Thyroid gland (tissue), 4 donors: ENCODE data around the gene YIPF6. TPM values are rescaled to one million over a fixed set of nuclear protein-coding genes. Genes with fewer than 3 reads are reported as not detected.

Experiments used
- DNase-seq, 2 donors: peaks; one replicate each; pipeline ENCODE4 v3.0.0-alpha.2; 2019
- H3K27ac ChIP-seq, 3 donors: fragments of 200-600 bp; sonication (generic); 1 replicate in 2 of 3; 2 replicates in 1 of 3; pipeline ENCODE4 v1.5.1; 2016 to 2019; ENCODE audit warnings: mild to moderate bottlenecking in 1 of 3, moderate library complexity in 1 of 3
- H3K27me3 ChIP-seq: fragments of 200-600 bp; sonication (generic); one replicate; pipeline ENCODE4 v1.5.1; 2019
- H3K36me3 ChIP-seq, 2 donors: fragments of 200-600 bp; sonication (generic); one replicate each; pipeline ENCODE4 v1.5.1; 2016 to 2019
- H3K4me1 ChIP-seq, 2 donors: fragments of 200-600 bp; sonication (generic); one replicate each; pipeline ENCODE4 v1.5.1; 2017 to 2019
- H3K4me3 ChIP-seq, 3 donors: fragments of 200-600 bp; sonication (generic); replicated peaks in 1 of 3; 1 replicate in 2 of 3; 2 replicates in 1 of 3; pipeline ENCODE4 v1.5.1; 2016; ENCODE audit warnings: mild to moderate bottlenecking in 1 of 3
- H3K9me3 ChIP-seq: fragments of 200-600 bp; sonication (generic); one replicate; pipeline ENCODE4 v1.5.1; 2017
- CTCF ChIP-seq, 6 experiments: fragments of 200-600 bp in 3 of 6; fragments of 450-650 bp in 3 of 6; sonication (generic) in 3 of 6; IDR thresholded peaks; one replicate each; pipeline ENCODE4 v1.5.1; 2016 to 2019; ENCODE audit warnings: antibody characterized with exemption in 6 of 6, mild to moderate bottlenecking in 2 of 6, inconsistent platforms in 1 of 6, moderate library complexity in 1 of 6
- POLR2A ChIP-seq, 2 donors: fragments of 450-650 bp; IDR thresholded peaks; one replicate each; pipeline ENCODE4 v1.6.1; 2017; ENCODE audit warnings: antibody characterized with exemption in 2 of 2, mild to moderate bottlenecking in 2 of 2, moderate library complexity in 1 of 2
- WGBS, 2 donors: methylation state at CpG; one replicate each; pipeline ENCODE4 v1.1.5; 2017; 5-methylcytosine and 5-hydroxymethylcytosine counted together
- intact Hi-C: fragments of 100-400 bp; cut with DNase I; formaldehyde crosslinking; loops from one replicate; pipeline ENCODE4 v1.15.1; 2023
- total RNA-seq, 4 donors: library from RNA; depleted of rRNA; stranded (reverse); fragments of >200 nt; gene quantifications; one replicate each; pipeline ENCODE4 v1.2.3, GENCODE V29; 2016

The YIPF6 gene
- total RNA-seq, 4 donors from 2014 or later, result 35.2 to 65.4 (median 41.6) TPM

- DNase-seq, result no peak
- Histone ChIP-seq H3K4me3 (no peak overlapping the region), H3K27me3 (no peaks in the 10 kb centered on the region), H3K9me3 (no peaks in the 10 kb centered on the region), H3K27ac (no peak overlapping the region), H3K36me3 (peaks cover 0 to 3% of the 10 kb centered on the region in 2 donors), H3K4me1 (no peaks in the 10 kb centered on the region)
- intact Hi-C loops, result no loop called here
- WGBS, 2 donors, result 81 to 84% methylated on average over 2 of the region's 2 CpGs
- TF ChIP-seq CTCF (IDR thresholded peaks at IDR 0.05) (no peak), POLR2A (IDR thresholded peaks at IDR 0.05) (no peak)
Measured at GRCh38 chrX:68533656-68534055, 34.8 kb downstream of the YIPF6 start.

GRCh38 chrX:68534691-68535090 lies 35.8 kb downstream of the YIPF6 start:
- WGBS, 2 donors, result 91 to 93% methylated on average over 4 of the region's 4 CpGs
- Histone ChIP-seq H3K4me3 (no peak overlapping the region), H3K9me3 (no peaks in the 10 kb centered on the region), H3K27me3 (no peaks in the 10 kb centered on the region), H3K36me3 (peaks cover 0 to 3% of the 10 kb centered on the region in 2 donors), H3K4me1 (no peaks in the 10 kb centered on the region), H3K27ac (no peak overlapping the region)
- DNase-seq, result no peak
- no peak for TF ChIP-seq POLR2A (IDR thresholded peaks at IDR 0.05)
- TF ChIP-seq CTCF (IDR thresholded peaks at IDR 0.05), result no peak
- intact Hi-C loops, result no loop called here

GRCh38 chrX:68536429-68536828 lies 37.6 kb downstream of the YIPF6 start:
- intact Hi-C loops, result no loop called here
- Histone ChIP-seq H3K27me3 (no peaks in the 10 kb centered on the region), H3K9me3 (no peaks in the 10 kb centered on the region), H3K36me3 (no peaks in the 10 kb centered on the region), H3K4me1 (no peaks in the 10 kb centered on the region), H3K27ac (no peak overlapping the region), H3K4me3 (no peak overlapping the region)
- no peak for TF ChIP-seq POLR2A (IDR thresholded peaks at IDR 0.05)
- no peak for TF ChIP-seq CTCF (IDR thresholded peaks at IDR 0.05)
- 89% methylated on average over 1 of the region's 1 CpG for WGBS, 2 donors
- no peak for DNase-seq

- TF ChIP-seq CTCF (IDR thresholded peaks at IDR 0.05) (no peak), POLR2A (IDR thresholded peaks at IDR 0.05) (no peak)
- WGBS, 2 donors, result 41 to 63% methylated on average over 2 of the region's 2 CpGs
- H3K27me3 ChIP-seq, result no peaks in the 10 kb centered on the region
- H3K27ac ChIP-seq, result no peak overlapping the region
- no peaks in the 10 kb centered on the region for H3K36me3 ChIP-seq
- no peaks in the 10 kb centered on the region for H3K4me1 ChIP-seq
- no peak for DNase-seq
- H3K4me3 ChIP-seq, result no peak overlapping the region
- intact Hi-C loops, result no loop called here
- no peaks in the 10 kb centered on the region for H3K9me3 ChIP-seq
Measured at GRCh38 chrX:68536884-68537283, 38.0 kb downstream of the YIPF6 start.

- no peaks in the 10 kb centered on the region for H3K4me1 ChIP-seq
- intact Hi-C loops, result no loop called here
- H3K4me3 ChIP-seq, result no peak overlapping the region
- TF ChIP-seq CTCF (IDR thresholded peaks at IDR 0.05) (no peak), POLR2A (IDR thresholded peaks at IDR 0.05) (no peak)
- DNase-seq, result no peak
- no peaks in the 10 kb centered on the region for H3K36me3 ChIP-seq
- no peaks in the 10 kb centered on the region for H3K27me3 ChIP-seq
- H3K27ac ChIP-seq, result no peak overlapping the region
- H3K9me3 ChIP-seq, result no peaks in the 10 kb centered on the region
- WGBS, 2 donors, result 94 to 96% methylated on average over 3 of the region's 3 CpGs
Measured at GRCh38 chrX:68550193-68550592, 51.3 kb downstream of the YIPF6 start.
